Liver (tissue), 3 donors: ENCODE data around the gene PRPH.

Experiments
- GABPA ChIP-seq, 2 donors: IDR thresholded peaks in 1 of 2; conservative IDR thresholded peaks in 1 of 2; 2 replicates each; pipeline ENCODE4 v1.6.1; 2016; ENCODE audit warnings: antibody characterized with exemption in 2 of 2, mild to moderate bottlenecking in 1 of 2, moderate library complexity in 1 of 2
- HNF4A ChIP-seq, 2 donors: conservative IDR thresholded peaks; 2 replicates each; pipeline ENCODE4 v1.6.1; 2016; ENCODE audit warnings: antibody characterized with exemption in 2 of 2, mild to moderate bottlenecking in 2 of 2
- NR2F2 ChIP-seq: IDR thresholded peaks from 2 replicates; pipeline ENCODE4 v1.6.1; 2016; ENCODE audit warnings: antibody characterized with exemption
- REST ChIP-seq: IDR thresholded peaks from 2 replicates; pipeline ENCODE4 v1.6.1; 2016; ENCODE audit warnings: antibody characterized with exemption, mild to moderate bottlenecking
- RXRA ChIP-seq, 2 donors: IDR thresholded peaks; 2 replicates each; pipeline ENCODE4 v1.6.1; 2017 to 2018; ENCODE audit warnings: antibody characterized with exemption in 2 of 2, mild to moderate bottlenecking in 1 of 2
- TAF1 ChIP-seq: conservative IDR thresholded peaks from 2 replicates; pipeline ENCODE4 v1.6.1; 2016; ENCODE audit warnings: antibody characterized with exemption, mild to moderate bottlenecking
- YY1 ChIP-seq: IDR thresholded peaks from 2 replicates; pipeline ENCODE4 v1.6.1; 2016; ENCODE audit warnings: antibody characterized with exemption, mild to moderate bottlenecking
- TF ChIP-seq, protein P1 (sequence below): fragments of 150-350 bp; IDR thresholded peaks from 2 replicates; pipeline ENCODE4 v1.5.1; 2017; ENCODE audit warnings: improper control_type of control experiment, low read depth, low read length; ENCODE audit not compliant: missing input control
- TF ChIP-seq, protein P2 (sequence below): IDR thresholded peaks from 2 replicates; pipeline ENCODE4 v1.6.1; 2016; ENCODE audit warnings: antibody characterized with exemption
- donor health status: healthy.
- donor health status: healthy.

- TF ChIP-seq, protein P1, sequence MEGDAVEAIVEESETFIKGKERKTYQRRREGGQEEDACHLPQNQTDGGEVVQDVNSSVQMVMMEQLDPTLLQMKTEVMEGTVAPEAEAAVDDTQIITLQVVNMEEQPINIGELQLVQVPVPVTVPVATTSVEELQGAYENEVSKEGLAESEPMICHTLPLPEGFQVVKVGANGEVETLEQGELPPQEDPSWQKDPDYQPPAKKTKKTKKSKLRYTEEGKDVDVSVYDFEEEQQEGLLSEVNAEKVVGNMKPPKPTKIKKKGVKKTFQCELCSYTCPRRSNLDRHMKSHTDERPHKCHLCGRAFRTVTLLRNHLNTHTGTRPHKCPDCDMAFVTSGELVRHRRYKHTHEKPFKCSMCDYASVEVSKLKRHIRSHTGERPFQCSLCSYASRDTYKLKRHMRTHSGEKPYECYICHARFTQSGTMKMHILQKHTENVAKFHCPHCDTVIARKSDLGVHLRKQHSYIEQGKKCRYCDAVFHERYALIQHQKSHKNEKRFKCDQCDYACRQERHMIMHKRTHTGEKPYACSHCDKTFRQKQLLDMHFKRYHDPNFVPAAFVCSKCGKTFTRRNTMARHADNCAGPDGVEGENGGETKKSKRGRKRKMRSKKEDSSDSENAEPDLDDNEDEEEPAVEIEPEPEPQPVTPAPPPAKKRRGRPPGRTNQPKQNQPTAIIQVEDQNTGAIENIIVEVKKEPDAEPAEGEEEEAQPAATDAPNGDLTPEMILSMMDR = no peak
- TF ChIP-seq YY1 (no peak), RXRA (IDR thresholded peaks at IDR 0.05) (no peak), REST (no peak), HNF4A (conservative IDR thresholded peaks at IDR 0.05) (no peak), TAF1 (no peak), GABPA (IDR thresholded peaks at IDR 0.05 in 1 of 2, conservative IDR thresholded peaks at IDR 0.05 in 1 of 2) (no peak), NR2F2 (no peak)
- TF ChIP-seq, protein P2, sequence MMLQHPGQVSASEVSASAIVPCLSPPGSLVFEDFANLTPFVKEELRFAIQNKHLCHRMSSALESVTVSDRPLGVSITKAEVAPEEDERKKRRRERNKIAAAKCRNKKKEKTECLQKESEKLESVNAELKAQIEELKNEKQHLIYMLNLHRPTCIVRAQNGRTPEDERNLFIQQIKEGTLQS = no peak
Observed at GRCh38 chr12:49325606-49326005, 30.7 kb downstream of the PRPH start.
